Putamen (tissue), 1 donor: ENCODE measurements around the gene BCAS1.

Source experiments
- DNase-seq: peaks from one replicate; pipeline ENCODE4 v3.0.0-alpha.2; 2016; ENCODE audit warnings: low spot score

Gene BCAS1

DNA sequence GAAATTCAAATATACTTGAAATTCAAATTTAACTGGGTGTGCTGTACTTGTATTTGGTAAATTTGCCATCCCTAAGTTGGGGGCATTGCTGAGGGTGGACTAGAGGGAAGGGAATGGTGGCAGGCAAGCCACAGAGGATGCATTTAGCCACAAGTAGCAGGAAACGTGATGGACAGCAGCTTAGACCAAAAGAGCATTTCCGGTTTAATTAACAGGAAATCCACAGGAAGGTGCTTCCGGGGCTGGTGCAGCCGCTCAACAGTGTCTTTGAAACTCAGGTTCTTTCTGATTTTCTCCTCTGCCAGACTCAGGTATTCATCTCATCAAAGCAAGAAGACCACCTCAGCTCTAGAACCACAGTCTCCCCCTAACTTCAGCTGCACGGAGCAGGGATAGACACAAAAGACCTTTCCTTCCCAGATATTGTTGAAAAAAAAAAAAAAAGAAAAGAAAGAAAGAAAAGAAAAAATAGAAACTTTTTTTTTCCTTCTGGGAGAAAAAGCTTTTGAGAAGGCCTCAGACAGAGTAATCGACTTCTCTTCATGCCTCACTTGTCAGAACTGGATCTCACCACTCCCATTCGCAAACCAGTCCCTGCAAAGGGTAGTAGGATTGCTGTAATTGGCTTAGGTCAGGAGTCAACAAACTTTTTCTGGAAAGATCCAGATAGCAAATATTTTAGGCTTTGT is 8.0 kb upstream of the BCAS1 start:
- no peak for DNase-seq

DNA sequence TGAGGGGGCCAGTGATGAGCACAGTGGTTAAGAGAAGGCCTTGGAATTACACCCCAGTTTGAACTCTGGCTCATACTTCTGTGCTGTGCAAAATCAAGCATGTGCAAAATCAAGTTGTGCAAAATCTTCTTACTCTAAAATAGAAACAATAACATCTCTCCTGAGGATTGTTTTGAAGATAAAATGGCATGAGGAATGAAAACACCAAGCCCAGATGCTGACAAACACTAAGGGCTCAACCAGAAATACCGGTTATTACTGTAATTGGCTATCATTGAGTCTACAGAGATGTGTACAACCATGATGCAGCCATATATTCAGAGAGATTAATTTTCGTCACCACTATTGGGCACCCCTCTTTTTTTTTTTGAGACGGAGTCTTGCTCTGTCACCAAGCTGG is 5.9 kb upstream of the BCAS1 start:
- no peak for DNase-seq

- no peak for DNase-seq
Measured at GRCh38 chr20:54075322-54075721, 4.9 kb upstream of the BCAS1 start.

DNA sequence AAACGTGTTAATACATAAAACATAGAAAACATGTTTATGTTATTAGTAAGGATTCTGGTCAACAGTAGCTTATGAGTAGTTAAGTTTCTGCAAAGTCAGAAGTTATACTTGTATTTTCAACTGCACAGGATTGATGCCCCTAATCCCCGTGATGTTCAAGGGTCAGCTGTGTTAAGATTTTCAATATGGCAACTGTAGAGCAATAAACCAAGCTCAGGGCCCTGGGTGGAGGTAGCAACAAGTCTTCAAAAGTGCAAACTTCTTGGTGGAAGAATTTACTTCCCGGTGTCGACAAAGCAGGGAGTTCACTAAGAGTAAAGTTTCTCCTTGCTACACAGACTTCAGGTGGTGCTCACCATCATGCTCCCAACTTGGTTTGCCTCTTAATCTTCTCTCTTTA is 4.1 kb upstream of the BCAS1 start:
- DNase-seq: no peak

- DNase-seq: no peak
Measured at GRCh38 chr20:54073288-54073687, 2.9 kb upstream of the BCAS1 start.

- no peak for DNase-seq
Measured at GRCh38 chr20:54069501-54069971, 858 bp downstream of the BCAS1 start.

DNA sequence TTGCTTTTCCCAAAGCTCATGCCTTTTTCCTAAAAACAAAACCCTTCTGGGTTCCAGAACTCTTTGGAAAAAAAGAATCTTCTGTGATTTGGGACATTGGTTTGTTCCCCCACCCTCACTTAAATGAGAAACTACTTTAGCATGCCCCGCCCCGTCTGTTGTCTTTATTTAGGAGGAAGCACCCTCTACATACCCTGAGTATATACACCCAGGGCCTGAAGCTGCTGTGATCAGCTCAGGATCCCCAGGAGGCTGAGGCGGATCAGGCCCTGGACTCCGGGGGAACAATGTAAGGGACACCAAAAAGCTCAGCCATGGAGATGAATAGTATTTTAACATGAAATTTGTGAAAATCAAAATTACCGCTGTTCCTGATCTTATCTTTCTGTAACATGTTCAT is 1.4 kb downstream of the BCAS1 start:
- no peak for DNase-seq

DNA sequence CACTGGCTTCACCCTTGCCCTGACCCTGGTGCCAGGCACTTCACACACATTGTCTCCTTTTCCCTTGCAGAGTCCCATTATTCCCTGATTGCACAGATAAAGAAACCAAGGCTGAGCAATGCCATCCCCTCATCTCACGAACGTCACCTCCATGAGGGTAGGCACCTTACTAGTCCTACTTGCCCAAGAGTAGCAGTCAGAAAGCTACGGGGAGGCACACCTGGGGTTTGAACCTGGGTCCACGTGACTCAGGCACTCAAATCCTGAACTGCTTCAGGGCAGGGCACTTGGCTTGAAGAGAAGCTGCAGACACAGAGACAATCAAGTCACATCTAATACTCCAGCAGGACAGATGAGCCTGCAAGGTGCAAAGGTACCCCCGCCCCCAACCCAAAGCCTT is 1.9 kb downstream of the BCAS1 start:
- no peak for DNase-seq

- no peak for DNase-seq
Measured at GRCh38 chr20:54067606-54068174, 2.7 kb downstream of the BCAS1 start.

GRCh38 chr20:54065601-54066038 is 4.8 kb downstream of the BCAS1 start:
- no peak for DNase-seq

GRCh38 chr20:54064939-54065338 is 5.5 kb downstream of the BCAS1 start:
- DNase-seq: no peak

GRCh38 chr20:54063992-54064676 is 6.3 kb downstream of the BCAS1 start:
- no peak for DNase-seq

- no peak for DNase-seq
Measured at GRCh38 chr20:54063580-54063979, 6.8 kb downstream of the BCAS1 start.

DNA sequence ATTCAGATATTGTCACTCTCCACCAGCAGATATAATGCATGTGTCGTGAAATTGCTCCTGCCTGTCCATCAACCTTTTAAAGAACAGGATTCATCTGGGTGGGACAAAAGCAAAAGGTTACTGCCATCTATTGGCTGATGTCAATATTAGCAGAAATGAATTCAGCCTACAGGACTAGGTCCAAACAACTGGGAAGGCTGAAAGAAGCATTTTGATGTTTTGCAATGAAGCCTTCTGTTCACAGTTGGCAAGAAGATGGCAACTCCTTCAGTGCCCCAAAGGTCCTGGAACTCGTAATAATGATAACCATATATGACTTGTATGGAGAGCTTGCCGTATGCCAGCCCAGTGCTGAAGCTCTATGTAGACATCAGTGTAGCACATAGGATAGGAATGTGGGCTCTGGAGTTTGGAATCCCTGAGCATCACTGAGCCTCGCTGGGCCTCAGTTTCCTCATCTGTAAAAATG is 7.5 kb downstream of the BCAS1 start:
- peak; percentile 70 for DNase-seq

DNA sequence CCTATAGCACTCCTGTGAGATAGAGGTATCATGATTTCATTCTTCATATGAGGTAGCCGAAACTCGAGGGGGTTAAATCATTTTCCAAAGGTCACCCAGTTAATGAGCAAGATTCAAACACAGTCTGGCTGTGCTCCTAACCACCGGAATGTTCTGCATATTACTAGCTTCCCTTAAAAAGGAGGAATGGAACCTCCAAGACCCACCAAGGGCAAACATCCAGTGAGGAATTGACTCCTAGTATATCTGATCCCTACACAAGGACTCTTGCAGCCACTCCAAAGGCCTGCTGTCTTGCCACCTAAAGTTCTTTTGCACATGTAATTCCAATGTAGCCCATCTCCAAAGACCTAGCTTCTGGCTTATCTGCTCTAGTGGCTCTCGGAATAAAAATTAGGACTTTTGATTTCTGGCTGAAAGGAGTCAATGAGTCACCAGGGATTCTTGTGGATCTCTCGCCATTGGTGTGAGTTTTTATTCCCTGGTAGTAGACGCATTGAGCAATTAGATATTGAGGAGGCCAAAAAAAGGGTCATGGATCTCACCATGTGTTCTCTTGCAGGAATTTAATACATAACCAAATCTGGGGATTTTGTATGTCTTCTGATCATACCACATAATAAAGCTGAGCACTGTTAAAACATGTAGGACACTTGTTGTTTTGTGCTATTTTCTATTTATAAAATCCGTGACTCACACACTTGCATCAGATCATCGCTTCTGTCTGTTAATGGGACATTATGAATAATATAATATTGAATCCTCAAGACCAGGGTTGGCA is 9.1 kb downstream of the BCAS1 start:
- no peak for DNase-seq

DNA sequence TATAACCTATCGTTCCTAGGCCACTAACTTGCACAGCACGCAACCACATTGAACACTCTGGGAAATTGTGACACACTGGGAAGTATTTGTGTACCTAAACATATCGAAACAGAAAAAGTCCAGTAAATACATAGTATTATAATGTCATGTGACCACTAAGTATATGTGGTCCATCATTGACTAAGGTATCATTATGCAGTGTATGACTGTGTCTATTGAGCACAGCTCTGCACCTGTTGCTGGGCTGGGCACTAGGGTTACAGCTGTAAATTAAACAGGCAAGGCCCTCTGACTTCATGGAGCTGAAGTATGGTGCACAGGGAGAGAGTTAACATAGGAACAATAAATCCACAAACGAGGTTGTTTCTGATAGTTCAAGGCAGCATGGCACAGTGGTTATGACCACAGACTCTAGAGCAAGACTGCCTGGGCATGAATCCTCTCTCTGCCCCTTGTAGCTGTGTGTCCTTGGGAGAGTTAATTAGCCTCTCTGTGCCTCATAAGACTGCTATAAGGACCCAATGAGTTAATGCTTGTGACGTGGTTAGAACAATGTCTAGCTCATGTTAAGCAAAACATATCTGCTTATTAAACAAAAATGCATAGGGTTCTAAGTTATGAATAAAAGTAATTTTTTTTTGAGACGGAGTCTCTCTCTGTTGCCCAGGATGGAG is 10.6 kb downstream of the BCAS1 start:
- DNase-seq: no peak

- DNase-seq: no peak
Measured at GRCh38 chr20:54058420-54059139, 11.8 kb downstream of the BCAS1 start.

DNA sequence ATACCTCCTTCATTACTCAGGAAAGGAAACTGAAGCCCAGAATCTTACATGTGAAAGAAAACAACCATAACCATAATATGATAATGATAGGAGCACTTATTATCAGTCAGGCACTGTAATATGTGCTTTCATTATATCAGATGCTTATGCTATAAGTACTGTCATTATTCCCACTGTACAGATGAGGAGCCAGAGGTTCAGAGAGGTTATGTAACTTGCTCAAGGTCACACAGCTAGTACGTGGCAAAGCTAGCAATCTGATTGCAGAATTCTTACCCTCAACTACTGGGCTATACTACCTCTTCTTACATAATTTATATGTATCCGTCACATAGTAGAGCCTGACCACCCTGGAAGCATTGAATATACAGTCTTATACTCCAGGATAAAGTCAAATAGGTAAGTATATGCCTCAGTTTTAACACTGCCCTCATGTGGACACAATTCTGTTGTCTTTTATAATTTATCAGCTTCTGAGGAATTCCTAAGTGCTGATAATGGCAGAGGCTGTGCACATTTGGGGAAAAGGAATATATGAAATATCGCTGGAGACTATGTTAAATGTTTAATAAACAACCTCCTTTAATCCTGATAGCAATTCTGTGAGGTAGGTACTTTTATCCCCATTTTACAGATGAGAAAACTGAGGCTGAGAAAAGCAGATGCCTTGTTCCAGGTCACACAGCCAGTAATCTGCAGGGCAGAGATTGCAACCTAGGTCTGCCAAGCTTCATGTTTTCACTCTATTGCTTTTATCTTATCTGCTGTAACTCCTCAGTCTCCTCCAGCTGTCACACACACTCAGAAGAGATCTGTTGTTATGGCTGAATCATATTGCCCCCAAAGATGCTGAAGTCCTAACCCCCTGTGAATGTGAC is 13.4 kb downstream of the BCAS1 start:
- no peak for DNase-seq

GRCh38 chr20:54054516-54054915 is 15.9 kb downstream of the BCAS1 start:
- DNase-seq: no peak

GRCh38 chr20:54051068-54051467 is 19.3 kb downstream of the BCAS1 start:
- no peak for DNase-seq
